Ascending aorta (tissue), 2 donors: ENCODE results near the gene SAFB. TPM values are rescaled to one million over a fixed set of nuclear protein-coding genes. Genes with fewer than 3 reads are reported as not detected.

Experiments used
- DNase-seq, 2 donors: peaks; one replicate each; pipeline ENCODE4 v3.0.0-alpha.2; 2019; ENCODE audit warnings: low spot score in 2 of 2
- H3K27ac ChIP-seq, 2 donors: fragments of 200-600 bp; sonication (generic); one replicate each; pipeline ENCODE4 v1.5.1; 2016 to 2017; ENCODE audit warnings: mild to moderate bottlenecking in 1 of 2
- H3K27me3 ChIP-seq: fragments of 200-600 bp; sonication (generic); one replicate; pipeline ENCODE4 v1.5.1; 2017
- H3K36me3 ChIP-seq, 2 donors: fragments of 200-600 bp; sonication (generic); one replicate each; pipeline ENCODE4 v1.5.1; 2016
- H3K4me1 ChIP-seq, 2 donors: fragments of 200-600 bp; sonication (generic); one replicate each; pipeline ENCODE4 v1.5.1; 2016 to 2017; ENCODE audit warnings: mild to moderate bottlenecking in 1 of 2
- H3K4me3 ChIP-seq, 2 donors: fragments of 200-600 bp; sonication (generic); one replicate each; pipeline ENCODE4 v1.5.1; 2016 to 2017; ENCODE audit warnings: mild to moderate bottlenecking in 1 of 2
- H3K9me3 ChIP-seq, 2 donors: fragments of 200-600 bp; sonication (generic); one replicate each; pipeline ENCODE4 v1.5.1; 2016
- intact Hi-C: fragments of 100-400 bp; cut with DNase I; formaldehyde crosslinking; loops from one replicate; pipeline ENCODE4 v1.15.1; 2023
- total RNA-seq: library from RNA; depleted of rRNA; stranded (reverse); fragments of >200 nt; gene quantifications from one replicate; pipeline ENCODE4 v1.1.0, GENCODE V29; 2016
- TF ChIP-seq, protein P1 (sequence below), 3 experiments: fragments of 200-600 bp in 2 of 3; fragments of 450-650 bp in 1 of 3; sonication (generic) in 2 of 3; IDR thresholded peaks; one replicate each; pipeline ENCODE4 v1.5.1; 2016 to 2019; ENCODE audit warnings: antibody characterized with exemption in 3 of 3, mild to moderate bottlenecking in 1 of 3, moderate library complexity in 1 of 3

SAFB gene
- total RNA-seq, 1 donor from 2014 or later, result 114 TPM

DNA sequence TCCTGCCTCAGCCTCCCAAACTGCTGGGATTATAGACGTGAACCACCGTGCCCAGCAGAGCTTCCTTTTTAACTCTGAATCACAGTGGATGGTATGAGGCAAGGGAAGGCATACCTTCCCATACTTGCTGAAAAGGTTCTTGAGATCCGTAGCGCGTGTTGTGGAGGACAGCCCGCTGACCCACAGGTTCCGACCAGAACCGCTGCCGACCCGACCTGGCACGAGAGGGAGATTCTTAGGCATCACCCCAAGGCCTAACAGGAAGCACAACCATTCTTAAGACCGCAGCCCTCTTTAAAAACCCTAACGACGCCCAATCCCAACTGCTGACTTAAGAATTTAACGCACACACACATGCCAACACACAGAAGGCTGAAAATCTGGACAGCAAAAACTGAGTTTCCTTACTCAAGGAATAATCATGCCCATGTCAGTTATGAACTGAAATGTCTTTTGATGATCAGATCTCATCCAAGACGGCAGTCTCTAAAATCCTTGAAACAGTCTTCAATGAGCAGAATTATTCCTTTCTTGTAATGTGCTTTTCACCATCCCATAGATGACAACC lies 12.9 kb upstream of the SAFB start:
- intact Hi-C loops, result no loop called here
- H3K9me3 ChIP-seq, result no peaks in the 10 kb centered on the region
- no peaks in the 10 kb centered on the region for H3K27me3 ChIP-seq
- H3K36me3 ChIP-seq, result peaks cover 81 to 91% of the 10 kb centered on the region in 2 donors
- TF ChIP-seq, protein P1, sequence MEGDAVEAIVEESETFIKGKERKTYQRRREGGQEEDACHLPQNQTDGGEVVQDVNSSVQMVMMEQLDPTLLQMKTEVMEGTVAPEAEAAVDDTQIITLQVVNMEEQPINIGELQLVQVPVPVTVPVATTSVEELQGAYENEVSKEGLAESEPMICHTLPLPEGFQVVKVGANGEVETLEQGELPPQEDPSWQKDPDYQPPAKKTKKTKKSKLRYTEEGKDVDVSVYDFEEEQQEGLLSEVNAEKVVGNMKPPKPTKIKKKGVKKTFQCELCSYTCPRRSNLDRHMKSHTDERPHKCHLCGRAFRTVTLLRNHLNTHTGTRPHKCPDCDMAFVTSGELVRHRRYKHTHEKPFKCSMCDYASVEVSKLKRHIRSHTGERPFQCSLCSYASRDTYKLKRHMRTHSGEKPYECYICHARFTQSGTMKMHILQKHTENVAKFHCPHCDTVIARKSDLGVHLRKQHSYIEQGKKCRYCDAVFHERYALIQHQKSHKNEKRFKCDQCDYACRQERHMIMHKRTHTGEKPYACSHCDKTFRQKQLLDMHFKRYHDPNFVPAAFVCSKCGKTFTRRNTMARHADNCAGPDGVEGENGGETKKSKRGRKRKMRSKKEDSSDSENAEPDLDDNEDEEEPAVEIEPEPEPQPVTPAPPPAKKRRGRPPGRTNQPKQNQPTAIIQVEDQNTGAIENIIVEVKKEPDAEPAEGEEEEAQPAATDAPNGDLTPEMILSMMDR (IDR thresholded peaks at IDR 0.05), result no peak
- no peak overlapping the region for H3K4me3 ChIP-seq
- H3K27ac ChIP-seq, result no peak overlapping the region
- H3K4me1 ChIP-seq, result no peaks in the 10 kb centered on the region
- DNase-seq, result no peak

- intact Hi-C loops, result no loop called here
- Histone ChIP-seq H3K4me3 (no peak overlapping the region), H3K36me3 (peaks cover 74 to 89% of the 10 kb centered on the region in 2 donors), H3K9me3 (no peaks in the 10 kb centered on the region), H3K27me3 (no peaks in the 10 kb centered on the region), H3K27ac (no peak overlapping the region), H3K4me1 (no peaks in the 10 kb centered on the region)
- no peak for DNase-seq
- TF ChIP-seq, protein P1 (IDR thresholded peaks at IDR 0.05), result no peak
Observed at GRCh38 chr19:5612891-5613865, 9.7 kb upstream of the SAFB start.

DNA sequence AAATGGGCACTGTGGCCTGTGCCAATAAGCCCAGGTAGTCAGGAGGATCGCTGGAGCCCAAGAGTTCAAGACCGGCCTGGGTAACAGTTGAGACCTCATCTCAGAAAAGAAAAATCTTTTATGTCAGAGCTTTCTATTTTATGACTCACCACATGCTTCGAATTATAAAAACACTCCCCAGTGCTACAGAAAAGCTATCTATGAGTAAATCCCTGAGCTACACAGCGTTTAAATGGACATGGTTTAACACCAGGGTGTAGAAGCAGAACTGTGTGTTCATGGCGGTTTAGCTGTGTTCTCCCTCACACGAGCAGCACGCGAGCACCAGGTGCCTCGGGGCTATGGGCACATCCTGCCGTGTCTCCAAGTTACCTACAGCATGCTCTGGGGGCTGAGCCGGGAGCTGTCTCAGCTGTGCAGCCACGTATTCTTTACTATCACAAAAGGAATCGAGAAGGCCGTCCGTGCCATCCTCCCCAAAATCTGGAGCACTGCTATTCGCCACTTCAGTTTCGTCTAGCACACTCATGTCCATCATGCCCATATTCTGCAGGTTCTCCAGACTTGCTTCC lies 7.0 kb upstream of the SAFB start:
- Histone ChIP-seq H3K9me3 (no peaks in the 10 kb centered on the region), H3K4me3 (no peak overlapping the region), H3K27me3 (no peaks in the 10 kb centered on the region), H3K36me3 (peaks cover 58 to 75% of the 10 kb centered on the region in 2 donors), H3K27ac (no peak overlapping the region), H3K4me1 (peaks cover 0 to 19% of the 10 kb centered on the region in 2 donors)
- intact Hi-C loops, result no loop called here
- DNase-seq, result no peak
- TF ChIP-seq, protein P1 (IDR thresholded peaks at IDR 0.05), result no peak

- no peaks in the 10 kb centered on the region for H3K27me3 ChIP-seq
- intact Hi-C loops, result no loop called here
- H3K4me1 ChIP-seq, result peaks cover 0 to 23% of the 10 kb centered on the region in 2 donors
- H3K36me3 ChIP-seq, result peaks cover 53 to 70% of the 10 kb centered on the region in 2 donors
- DNase-seq, result no peak
- no peaks in the 10 kb centered on the region for H3K9me3 ChIP-seq
- no peak overlapping the region for H3K27ac ChIP-seq
- no peak overlapping the region for H3K4me3 ChIP-seq
- TF ChIP-seq, protein P1 (IDR thresholded peaks at IDR 0.05), result no peak
Observed at GRCh38 chr19:5617080-5617479, 5.8 kb upstream of the SAFB start.

DNA sequence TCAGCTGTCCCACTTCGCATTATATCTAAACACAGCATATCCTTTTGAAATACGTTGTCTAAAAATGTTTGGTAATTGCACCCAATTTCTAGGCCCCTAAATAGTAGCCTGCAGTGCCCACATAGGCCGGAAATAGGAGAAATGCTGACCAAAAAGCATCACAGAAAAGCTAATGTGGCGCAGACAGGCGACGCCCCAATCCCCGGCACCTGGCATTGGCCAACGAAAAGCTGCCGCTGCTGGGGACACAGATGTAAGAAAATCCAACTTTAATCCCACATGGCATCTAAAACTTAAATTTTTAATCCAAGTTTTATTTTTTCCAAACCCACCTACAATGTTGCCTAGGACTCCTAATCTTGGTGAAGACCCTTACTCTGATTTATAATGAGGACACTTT lies 4.3 kb upstream of the SAFB start:
- intact Hi-C loops, result no loop called here
- H3K4me3 ChIP-seq, result no peak overlapping the region
- no peak for DNase-seq
- no peaks in the 10 kb centered on the region for H3K9me3 ChIP-seq
- peaks cover 38 to 55% of the 10 kb centered on the region in 2 donors for H3K36me3 ChIP-seq
- H3K27ac ChIP-seq, result no peak overlapping the region
- no peaks in the 10 kb centered on the region for H3K27me3 ChIP-seq
- H3K4me1 ChIP-seq, result peaks cover 0 to 23% of the 10 kb centered on the region in 2 donors
- TF ChIP-seq, protein P1 (IDR thresholded peaks at IDR 0.05), result no peak
